C4-2B (cell line): ENCODE results near the gene ITGAE.

Experiments
- CTCF ChIP-seq: fragments of 450-650 bp; conservative IDR thresholded peaks from 2 replicates; pipeline ENCODE4 v1.5.1; 2017; ENCODE audit warnings: mild to moderate bottlenecking
- ZFX ChIP-seq: fragments of 450-650 bp; IDR thresholded peaks from 2 replicates; pipeline ENCODE4 v1.6.1; 2017

DNA sequence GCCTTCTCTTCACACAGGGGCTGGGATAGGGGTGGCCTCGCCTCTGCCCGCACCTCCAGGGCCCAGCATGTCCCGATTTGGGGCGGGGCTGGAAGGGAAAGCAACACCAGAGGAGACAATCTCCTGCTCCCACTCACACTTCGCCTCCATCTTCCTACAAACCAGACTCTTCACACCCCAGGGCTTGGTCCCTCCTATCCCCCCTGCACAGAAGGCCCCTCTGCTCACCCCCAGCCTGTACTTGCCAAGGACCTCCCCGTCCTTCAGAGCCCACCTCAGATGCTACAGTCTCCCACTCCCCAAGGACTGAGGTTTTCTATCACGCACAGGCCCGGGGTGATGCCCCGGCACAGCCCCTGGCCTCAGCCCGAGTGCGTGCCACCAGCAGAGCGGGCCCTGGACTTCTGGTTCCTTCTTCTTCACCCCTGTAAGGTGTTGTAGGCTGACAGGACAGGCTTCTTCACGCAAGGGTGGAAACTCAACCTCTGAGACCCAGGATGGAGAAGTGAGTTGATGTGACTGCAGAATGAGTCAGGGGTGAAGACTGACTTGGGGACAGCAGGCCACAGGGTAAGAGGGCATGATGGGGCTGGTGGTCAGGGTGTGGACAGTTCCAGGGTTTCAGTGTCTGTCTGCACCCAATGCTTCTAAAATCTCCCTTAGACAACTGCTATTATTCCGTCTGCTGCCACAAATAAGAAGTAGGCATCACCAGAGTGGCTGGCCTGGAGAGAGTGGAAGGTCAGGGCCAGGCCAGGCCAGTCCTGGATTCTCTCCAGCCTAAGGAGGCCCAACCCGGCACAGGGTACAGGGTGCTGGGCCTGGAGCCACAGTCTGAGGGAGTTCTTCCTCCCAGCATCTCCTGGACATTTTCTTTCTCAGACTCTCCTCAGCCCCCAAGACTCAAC lies 2.5 kb downstream of the ITGAE start:
- TF ChIP-seq CTCF = no peak
- no peak for TF ChIP-seq ZFX
